Activated CD4-positive, CD25-positive, alpha-beta regulatory T cell (primary cell): ENCODE data around the gene CST11.
"Not testable (repeated sequence)": the region's sequence is repeated elsewhere in the genome, so short reads cannot be mapped to it uniquely, and the experiment has no call there.

Experiments used
- DNase-seq, 4 experiments: peaks; one replicate each; lab custom pipeline; 2025; lab: John Stamatoyannopoulos, UW

The CST11 gene, protein sequence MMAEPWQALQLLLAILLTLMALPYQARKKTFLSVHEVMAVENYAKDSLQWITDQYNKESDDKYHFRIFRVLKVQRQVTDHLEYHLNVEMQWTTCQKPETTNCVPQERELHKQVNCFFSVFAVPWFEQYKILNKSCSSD

GRCh38 chr20:23452776-23453175, at the start of gene CST11:
TSS of gene CST11 (minus strand) at chr20:23452876. CDS start at chr20:23452811, 65 bp downstream.
- DNase-seq = no peak

DNA sequence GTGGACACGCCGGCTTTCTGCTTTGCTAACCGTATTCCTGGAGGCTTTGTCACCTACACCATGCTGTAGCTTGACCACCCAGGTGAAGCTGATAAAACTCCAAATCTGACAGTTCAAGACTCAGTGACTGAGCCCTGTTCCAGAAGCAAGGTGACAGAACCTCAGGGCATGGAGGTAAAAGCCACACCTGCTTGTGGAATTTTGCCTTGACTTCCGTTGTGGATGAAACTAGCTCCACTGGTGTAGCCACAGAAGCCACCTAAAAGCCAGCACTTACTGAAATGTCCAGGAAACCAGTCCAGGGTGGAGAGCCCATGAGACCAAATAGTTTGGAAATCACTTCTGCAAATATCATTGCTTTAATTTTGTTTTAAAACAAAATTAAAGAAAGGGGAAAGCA, 49.2 kb upstream of the CST11 start:
- DNase-seq = no peak

DNA sequence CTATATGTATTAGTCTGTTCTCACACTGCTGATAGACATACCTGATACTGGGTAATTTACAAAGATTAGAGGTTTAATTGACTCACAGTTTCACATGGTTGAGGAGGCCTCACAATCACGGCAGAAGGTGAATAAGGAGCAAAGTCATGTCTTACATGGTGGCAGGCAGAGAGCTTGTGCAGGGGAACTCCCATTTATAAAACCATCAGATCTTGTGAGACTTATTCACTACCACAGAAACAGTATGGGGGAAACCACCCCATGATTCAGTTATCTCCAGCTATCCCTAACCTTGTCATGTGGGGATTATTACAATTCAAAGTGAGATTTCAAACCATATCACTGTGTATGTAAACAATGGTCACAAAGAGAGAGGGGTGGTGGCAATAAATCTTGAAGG, 44.9 kb upstream of the CST11 start:
- DNase-seq = no peak

DNA sequence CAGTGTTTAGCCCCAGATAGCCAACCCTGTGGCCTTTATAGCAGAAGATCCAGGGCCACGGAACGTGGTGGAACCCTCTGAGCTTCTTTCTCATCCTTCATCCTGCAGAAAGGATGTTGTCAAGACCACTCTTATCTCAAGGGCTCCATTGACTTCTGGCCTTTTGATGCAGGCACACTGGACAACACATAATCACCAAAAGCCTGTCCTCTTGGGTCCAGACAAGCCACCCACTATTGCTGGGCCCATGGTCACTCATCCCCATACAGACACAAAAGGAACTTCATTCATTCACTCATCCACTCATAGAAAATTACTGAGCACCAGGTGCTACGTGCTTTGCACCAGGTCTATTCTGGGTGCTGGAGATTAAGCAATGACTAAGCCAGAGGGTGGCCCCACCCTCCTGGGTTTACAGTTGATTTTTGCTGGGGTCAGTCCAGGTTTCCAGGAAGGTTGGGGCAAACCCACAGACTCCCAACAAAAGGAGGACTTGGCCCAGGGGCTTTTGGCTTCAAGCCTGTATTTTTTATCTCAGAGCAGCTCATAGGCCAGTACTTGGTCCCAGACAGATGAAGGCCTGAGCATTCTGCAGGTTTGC, 40.6 kb upstream of the CST11 start:
- no peak for DNase-seq

GRCh38 chr20:23492292-23492691, 39.6 kb upstream of the CST11 start:
- no peak for DNase-seq

DNA sequence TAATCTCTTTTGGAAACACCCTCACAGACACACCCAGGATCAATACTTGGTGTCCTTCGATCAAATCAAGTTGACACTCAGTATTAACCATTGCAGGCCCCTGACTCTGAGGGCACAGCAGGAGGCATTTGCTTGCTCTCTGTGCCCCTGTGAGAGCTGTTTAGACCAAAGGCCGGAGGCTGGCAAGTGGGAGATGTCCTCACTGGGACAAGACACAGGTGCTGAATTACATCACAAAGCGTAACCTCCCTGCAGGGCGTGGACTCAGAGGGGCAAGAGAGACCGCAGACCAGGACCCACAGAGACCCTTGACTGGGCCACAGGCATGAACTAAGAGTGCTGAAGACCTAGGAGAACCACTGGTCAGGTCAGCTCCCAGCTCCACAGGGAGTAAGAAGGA, 38.1 kb upstream of the CST11 start, which contains the start of gene CST8:
CST8 (plus strand) TSS at position 301 of the 400 bp plus-strand sequence. CDS start 551 bp downstream, outside the sequence.
- no peak for DNase-seq

DNA sequence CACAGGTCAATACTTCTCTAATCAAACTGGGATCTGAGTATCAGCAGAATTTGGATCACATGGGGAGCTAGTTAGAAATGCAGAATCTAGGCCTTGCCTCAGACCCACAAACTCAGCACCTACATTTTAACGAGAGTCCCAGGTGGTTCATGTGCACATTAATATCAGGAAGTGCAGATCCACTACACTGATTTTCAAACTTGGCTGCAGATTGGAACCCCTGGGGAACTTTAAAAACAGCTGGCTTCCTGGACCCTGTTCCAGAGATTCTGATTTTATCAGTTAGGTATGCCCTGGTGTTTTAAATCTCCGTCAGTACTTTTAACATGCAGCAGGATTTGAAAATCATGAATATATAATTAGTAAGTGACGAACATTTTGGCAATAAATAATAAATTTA, 36.3 kb upstream of the CST11 start:
- DNase-seq = no peak

GRCh38 chr20:23488470-23488869, 35.8 kb upstream of the CST11 start:
- no peak for DNase-seq

DNA sequence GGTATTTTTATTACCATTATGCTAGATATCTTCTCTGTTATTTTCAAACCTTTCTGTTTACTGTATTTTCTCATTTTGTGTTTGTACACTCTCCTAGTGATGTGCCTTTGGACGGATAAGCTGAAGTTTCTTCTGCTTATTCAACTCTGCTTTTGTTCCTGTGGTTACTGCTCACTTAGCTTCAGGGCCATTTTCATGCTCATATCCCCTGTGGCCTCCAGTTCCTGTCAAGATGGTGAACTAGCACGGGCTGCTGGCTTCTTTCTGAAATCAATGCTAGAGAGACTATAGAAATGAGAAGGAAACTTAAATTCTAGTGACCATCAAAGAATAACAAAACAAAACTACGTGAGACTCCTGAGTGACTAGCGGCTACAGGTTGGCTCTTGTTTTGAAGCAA, 31.4 kb upstream of the CST11 start:
- DNase-seq = no peak

- DNase-seq = no peak
Observed at GRCh38 chr20:23482138-23482537, 29.5 kb upstream of the CST11 start.

GRCh38 chr20:23479043-23479442, 26.4 kb upstream of the CST11 start:
- DNase-seq = no peak

DNA sequence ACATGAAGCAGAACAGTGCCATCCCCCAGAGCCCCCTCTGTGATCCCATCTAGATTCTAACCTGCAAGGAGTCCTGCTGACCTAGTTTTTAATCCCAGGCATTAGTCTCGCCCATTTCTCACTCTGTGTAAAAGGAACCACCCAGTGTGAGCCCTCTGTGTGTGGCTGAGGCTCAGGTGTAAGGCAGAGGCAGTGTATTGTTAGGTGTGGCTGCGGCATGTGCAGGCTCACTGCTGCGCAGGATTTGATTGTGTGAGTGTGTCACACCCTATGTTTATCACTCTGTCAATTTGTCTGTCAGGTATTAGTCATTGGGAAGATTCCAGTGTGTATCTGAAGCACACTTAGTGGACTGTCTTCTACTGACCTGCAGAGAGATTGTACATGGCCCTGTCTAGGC, 24.5 kb upstream of the CST11 start:
- DNase-seq = no peak

- no peak for DNase-seq
Observed at GRCh38 chr20:23476015-23476754, 23.5 kb upstream of the CST11 start.

- no peak for DNase-seq
Observed at GRCh38 chr20:23475395-23475794, 22.7 kb upstream of the CST11 start.

DNA sequence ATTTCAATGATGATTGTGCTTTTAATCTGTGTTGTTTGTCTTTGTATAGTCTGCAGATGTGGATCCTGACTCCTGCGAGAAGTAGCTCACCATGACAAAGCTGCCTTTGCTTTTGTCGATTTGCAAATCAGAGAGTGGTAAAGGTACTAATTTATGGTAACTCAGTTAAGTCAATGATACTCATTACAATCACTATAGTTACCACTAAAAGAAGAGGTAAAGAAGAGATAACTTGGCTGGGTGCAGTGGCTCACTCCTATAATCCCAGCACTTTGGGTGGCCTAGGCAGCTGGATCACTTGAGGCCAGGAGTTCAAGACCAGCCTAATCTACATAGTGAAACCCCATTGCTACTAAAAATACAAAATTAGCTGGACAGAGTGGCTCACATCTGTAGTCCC, 20.6 kb upstream of the CST11 start:
- not testable (repeated sequence) for DNase-seq

DNA sequence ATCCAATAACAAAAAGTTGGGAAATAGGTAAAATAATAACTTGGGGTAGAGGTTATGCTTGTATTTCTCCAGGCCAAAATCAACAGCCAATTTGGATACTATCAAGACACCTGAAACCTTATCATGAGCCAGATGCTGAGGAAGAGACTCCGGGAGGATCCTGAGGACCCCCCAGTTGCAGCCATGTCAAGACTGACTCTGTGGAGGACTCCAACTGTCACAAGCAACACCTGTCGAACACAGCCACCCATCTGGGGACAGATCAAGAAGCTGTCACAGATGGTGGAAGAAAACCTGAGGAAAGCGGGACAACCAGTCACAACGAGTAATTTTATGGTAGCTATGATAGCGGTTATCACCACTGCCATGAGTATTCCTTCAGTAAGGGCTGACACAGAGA, 19.6 kb upstream of the CST11 start:
- not testable (repeated sequence) for DNase-seq

GRCh38 chr20:23466961-23467360, 14.3 kb upstream of the CST11 start:
- DNase-seq = not testable (repeated sequence)

GRCh38 chr20:23461180-23461579, 8.5 kb upstream of the CST11 start:
- DNase-seq = no peak

GRCh38 chr20:23459461-23460150, 6.9 kb upstream of the CST11 start:
- DNase-seq = no peak

- no peak for DNase-seq
Observed at GRCh38 chr20:23456873-23457272, 4.2 kb upstream of the CST11 start.

GRCh38 chr20:23456409-23456808, 3.7 kb upstream of the CST11 start:
- DNase-seq = no peak

DNA sequence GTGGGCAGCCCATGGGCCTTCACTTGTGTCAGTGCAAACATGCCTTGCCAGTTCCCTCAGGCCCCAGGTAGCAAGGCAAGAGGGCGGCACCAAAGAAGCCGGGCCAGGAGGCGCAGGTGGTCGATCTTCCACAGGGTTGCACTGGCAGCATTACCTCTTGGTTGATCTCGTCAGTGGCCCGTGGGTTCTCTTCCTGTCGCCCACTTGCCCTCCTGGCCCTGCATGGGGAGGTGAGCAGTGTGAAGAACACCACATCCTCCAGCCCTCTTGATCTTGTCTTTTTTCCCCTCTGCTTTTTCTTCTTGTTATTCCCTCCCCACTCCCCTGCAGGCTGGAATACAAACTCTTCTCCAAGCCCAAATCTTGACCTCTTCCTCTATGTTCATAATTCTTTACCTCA, 3.0 kb upstream of the CST11 start:
- DNase-seq = no peak

DNA sequence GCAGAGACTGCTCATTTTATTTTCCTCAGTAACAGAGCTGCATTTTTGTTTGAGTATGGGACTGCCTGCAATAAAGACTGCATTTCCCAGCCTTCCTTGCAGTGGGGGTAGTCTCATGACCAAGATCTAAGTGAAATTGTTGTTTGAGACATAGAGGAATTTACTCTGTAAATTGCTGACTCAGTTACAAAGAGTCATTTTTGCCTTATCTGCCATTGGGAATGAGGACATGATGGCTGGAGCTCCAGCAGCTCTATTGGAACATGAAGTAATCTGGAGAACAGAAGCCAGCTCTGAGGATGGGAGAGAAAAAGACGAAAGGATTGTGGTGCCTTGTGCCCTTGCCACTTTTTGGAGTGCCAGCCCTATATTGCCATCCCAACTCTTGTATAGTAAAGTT, 2.1 kb upstream of the CST11 start:
- DNase-seq = no peak
